Upper lobe of right lung (tissue), 1 donor: ENCODE measurements around the gene WAC. TPM values are rescaled to one million over a fixed set of nuclear protein-coding genes. Genes with fewer than 3 reads are reported as not detected.

ENCODE experiments used
- ATAC-seq: fragments of 200-7000 bp; cut with Tn5 transposase; one replicate; pipeline ENCODE4 v1.9.1; 2020; ENCODE audit warnings: mild to moderate bottlenecking, moderate library complexity
- DNase-seq: peaks from one replicate; pipeline ENCODE4 v3.0.0-alpha.2; 2020
- H3K27ac ChIP-seq: fragments of 200-600 bp; one replicate; pipeline ENCODE4 v1.8.0; 2022
- H3K27me3 ChIP-seq: fragments of 200-600 bp; one replicate; pipeline ENCODE4 v1.8.0; 2022; ENCODE audit warnings: mild to moderate bottlenecking
- H3K36me3 ChIP-seq: fragments of 200-600 bp; one replicate; pipeline ENCODE4 v1.8.0; 2022
- H3K4me1 ChIP-seq: fragments of 200-600 bp; one replicate; pipeline ENCODE4 v1.8.0; 2022
- H3K4me3 ChIP-seq: fragments of 200-600 bp; one replicate; pipeline ENCODE4 v1.8.0; 2022; ENCODE audit warnings: mild to moderate bottlenecking
- H3K9me3 ChIP-seq: fragments of 200-600 bp; one replicate; pipeline ENCODE4 v1.8.0; 2022
- CTCF ChIP-seq: fragments of 200-600 bp; IDR thresholded peaks from one replicate; pipeline ENCODE4 v1.8.0; 2022; ENCODE audit warnings: antibody characterized with exemption
- intact Hi-C: fragments of 100-400 bp; cut with DNase I; formaldehyde crosslinking; loops from one replicate; pipeline ENCODE4 v1.11.0; 2022
- total RNA-seq: library from RNA; stranded (reverse); fragmentation: NEBNext Ultra II Directional; extraction: Animal tissue kit (Norgen Biotek cat#: 25700); gene quantifications from one replicate; pipeline ENCODE4 v1.2.1, GENCODE V29; 2021
- donor health status: DM: no; HTN: yes; CAD: no; lungs with severe emphysema.

Gene WAC
- total RNA-seq, 1 donor from 2014 or later: 122 TPM

- Histone ChIP-seq H3K27me3 (no peaks in the 10 kb centered on the region), H3K9me3 (no peaks in the 10 kb centered on the region), H3K27ac (no peak overlapping the region), H3K4me1 (peaks cover 6% of the 10 kb centered on the region), H3K4me3 (no peak overlapping the region), H3K36me3 (no peaks in the 10 kb centered on the region)
- no peak for DNase-seq
- no peak for ATAC-seq
- intact Hi-C loops: no loop called here
- TF ChIP-seq CTCF: no peak
These were observed 99.1 kb downstream of the WAC start for GRCh38 chr10:28631896-28632583.

- no peak for TF ChIP-seq CTCF
- peaks cover 6% of the 10 kb centered on the region for H3K4me1 ChIP-seq
- intact Hi-C loops: no loop called here
- no peaks in the 10 kb centered on the region for H3K9me3 ChIP-seq
- no peaks in the 10 kb centered on the region for H3K36me3 ChIP-seq
- H3K27me3 ChIP-seq: no peaks in the 10 kb centered on the region
- no peak for ATAC-seq
- DNase-seq: no peak
- H3K4me3 ChIP-seq: no peak overlapping the region
- H3K27ac ChIP-seq: no peak overlapping the region
These were observed 99.6 kb downstream of the WAC start for GRCh38 chr10:28632584-28632945.

- Histone ChIP-seq H3K27me3 (no peaks in the 10 kb centered on the region), H3K27ac (no peak overlapping the region), H3K9me3 (no peaks in the 10 kb centered on the region), H3K4me1 (no peaks in the 10 kb centered on the region), H3K36me3 (no peaks in the 10 kb centered on the region), H3K4me3 (no peak overlapping the region)
- no peak for ATAC-seq
- no peak for DNase-seq
- no peak for TF ChIP-seq CTCF
- intact Hi-C loops: no loop called here
These were observed 100.8 kb downstream of the WAC start for GRCh38 chr10:28633750-28634149.

GRCh38 chr10:28637346-28637745 is 104.4 kb downstream of the WAC start:
- Histone ChIP-seq H3K36me3 (no peaks in the 10 kb centered on the region), H3K27me3 (no peaks in the 10 kb centered on the region), H3K4me1 (no peaks in the 10 kb centered on the region), H3K27ac (no peak overlapping the region), H3K4me3 (no peak overlapping the region), H3K9me3 (no peaks in the 10 kb centered on the region)
- TF ChIP-seq CTCF: no peak
- intact Hi-C loops: no loop called here
- DNase-seq (no peak), ATAC-seq (no peak)

GRCh38 chr10:28638392-28638791 is 105.5 kb downstream of the WAC start:
- no peaks in the 10 kb centered on the region for H3K4me1 ChIP-seq
- H3K4me3 ChIP-seq: no peak overlapping the region
- no peak overlapping the region for H3K27ac ChIP-seq
- DNase-seq (no peak), ATAC-seq (no peak)
- H3K36me3 ChIP-seq: no peaks in the 10 kb centered on the region
- TF ChIP-seq CTCF: no peak
- no peaks in the 10 kb centered on the region for H3K27me3 ChIP-seq
- no peaks in the 10 kb centered on the region for H3K9me3 ChIP-seq
- intact Hi-C loops: no loop called here

GRCh38 chr10:28640551-28640950 is 107.6 kb downstream of the WAC start:
- no peaks in the 10 kb centered on the region for H3K4me1 ChIP-seq
- no peaks in the 10 kb centered on the region for H3K9me3 ChIP-seq
- intact Hi-C loops: no loop called here
- no peak for ATAC-seq
- TF ChIP-seq CTCF: no peak
- H3K36me3 ChIP-seq: no peaks in the 10 kb centered on the region
- no peaks in the 10 kb centered on the region for H3K27me3 ChIP-seq
- H3K4me3 ChIP-seq: no peak overlapping the region
- H3K27ac ChIP-seq: no peak overlapping the region
- no peak for DNase-seq
